ENCODE data around the gene DAGLB.
"Not testable (repeated sequence)": the region's sequence is repeated elsewhere in the genome, so short reads cannot be mapped to it uniquely, and the experiment has no call there.

Gene DAGLB, protein sequence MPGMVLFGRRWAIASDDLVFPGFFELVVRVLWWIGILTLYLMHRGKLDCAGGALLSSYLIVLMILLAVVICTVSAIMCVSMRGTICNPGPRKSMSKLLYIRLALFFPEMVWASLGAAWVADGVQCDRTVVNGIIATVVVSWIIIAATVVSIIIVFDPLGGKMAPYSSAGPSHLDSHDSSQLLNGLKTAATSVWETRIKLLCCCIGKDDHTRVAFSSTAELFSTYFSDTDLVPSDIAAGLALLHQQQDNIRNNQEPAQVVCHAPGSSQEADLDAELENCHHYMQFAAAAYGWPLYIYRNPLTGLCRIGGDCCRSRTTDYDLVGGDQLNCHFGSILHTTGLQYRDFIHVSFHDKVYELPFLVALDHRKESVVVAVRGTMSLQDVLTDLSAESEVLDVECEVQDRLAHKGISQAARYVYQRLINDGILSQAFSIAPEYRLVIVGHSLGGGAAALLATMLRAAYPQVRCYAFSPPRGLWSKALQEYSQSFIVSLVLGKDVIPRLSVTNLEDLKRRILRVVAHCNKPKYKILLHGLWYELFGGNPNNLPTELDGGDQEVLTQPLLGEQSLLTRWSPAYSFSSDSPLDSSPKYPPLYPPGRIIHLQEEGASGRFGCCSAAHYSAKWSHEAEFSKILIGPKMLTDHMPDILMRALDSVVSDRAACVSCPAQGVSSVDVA

DNA sequence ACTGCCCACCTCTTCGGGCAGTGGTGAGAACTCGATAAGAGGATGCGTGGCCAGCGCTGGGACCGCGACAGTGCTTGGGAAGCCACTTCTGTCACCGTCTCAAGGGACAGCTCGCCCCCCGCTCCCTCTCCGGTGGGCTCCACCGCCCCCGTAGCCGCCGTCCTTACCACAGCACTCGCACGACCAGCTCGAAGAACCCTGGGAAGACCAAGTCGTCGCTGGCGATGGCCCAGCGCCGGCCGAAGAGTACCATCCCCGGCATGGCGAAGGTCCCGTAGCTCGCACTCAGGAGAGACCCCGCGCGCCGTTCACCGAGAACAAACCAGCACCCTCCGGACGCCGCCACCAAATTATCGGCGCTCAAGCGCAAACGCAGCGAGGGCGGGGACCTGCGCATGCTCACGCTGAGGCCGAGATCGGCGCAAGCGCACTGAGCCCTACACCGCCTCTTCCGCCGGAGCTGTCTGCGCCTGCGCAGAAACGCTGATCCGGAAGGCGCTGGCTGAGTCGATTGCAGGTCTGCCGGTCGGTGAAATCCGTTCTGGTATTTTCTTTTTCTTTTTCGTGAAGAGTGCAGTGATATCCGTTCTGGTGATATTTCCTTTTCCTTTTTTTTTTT lies at the start of gene DAGLB:
Gene DAGLB (minus strand): TSS at position 374 of the 619 bp plus-strand sequence. CDS start 112 bp downstream, at position 262.
- DNase-seq: peak; percentile 98

DNA sequence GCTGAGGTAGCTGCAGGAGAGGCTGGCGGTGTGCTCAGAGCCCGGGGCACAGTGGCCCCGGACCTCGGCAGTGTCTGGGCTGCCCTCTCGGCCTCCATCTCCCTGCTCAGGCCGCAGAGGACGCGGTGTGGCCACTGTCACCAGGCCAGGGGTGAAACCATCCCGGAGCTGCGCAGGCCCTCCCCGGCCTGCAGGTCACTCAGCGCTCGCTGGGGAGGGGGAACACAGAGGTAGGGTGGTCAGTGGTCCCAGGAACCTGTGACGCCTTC lies 49.8 kb upstream of the DAGLB start:
- no peak for DNase-seq

DNA sequence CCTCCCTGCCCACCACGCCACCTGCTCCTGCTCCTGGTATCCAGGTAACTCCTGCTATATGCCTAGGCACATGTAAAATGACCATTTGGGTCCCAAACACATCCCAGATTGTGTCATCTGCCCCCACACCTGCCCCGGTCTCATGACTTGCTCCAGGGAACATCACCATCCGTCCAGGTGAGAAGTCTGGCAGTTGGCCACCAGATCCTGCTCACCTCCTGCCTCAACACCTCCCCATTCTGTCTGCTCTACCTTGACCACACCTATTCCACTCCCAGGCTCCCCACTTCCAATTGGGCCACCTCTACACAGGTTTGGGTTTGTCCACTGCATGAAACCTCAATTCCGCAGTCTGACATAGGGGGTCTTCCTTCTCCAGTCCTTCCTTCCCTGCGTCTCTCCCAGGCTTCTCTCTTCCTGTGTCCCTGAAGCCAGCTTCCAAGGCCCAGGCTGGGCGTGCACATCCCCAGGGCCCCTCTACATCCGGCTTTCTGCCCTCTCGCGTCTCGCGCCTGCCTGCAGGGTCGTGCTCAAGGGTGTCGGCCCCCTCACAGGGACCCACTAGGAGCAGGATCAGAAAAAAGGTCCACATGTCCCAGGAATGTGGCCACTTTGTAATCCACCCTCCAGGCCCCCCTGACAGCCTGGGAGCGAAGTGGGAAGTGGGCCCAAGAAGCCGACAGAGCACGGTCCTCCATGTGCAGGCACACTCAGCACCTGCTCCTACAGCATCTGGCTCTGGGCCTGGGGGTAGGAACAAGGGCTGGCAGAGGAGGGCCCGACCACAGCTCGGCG lies 49.3 kb upstream of the DAGLB start:
- DNase-seq: no peak

DNA sequence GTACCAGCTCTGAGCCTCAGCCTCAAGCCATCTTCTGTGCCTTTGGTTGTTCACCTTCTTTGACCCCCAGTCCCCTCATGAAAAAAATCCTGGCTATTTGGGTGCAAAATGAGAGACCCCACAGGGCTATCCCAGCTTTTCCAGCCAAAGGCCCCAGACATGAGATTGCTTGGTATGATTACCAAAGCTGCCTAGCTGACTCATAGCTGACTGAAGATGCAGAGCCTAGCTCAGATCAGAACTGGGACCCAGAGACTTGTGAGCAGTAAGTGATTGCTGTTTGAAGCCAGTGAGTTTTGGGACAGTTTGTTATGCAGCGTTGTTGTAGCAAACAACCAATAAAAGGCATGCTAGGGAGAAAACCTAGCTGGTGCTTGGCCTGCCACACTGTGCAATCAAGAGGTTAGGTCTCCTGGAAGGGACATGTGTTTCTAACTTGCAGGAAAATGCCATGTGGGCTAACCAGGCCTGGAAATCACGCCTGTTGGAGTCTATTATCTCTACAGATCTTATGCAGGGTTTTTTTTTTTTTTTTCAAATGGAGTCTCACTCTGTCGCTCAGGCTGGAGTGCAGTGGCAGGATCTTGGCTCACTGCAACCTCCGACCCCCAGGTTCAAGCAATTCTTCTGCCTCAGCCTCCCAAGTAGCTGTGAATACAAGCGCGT lies 48.0 kb upstream of the DAGLB start:
- DNase-seq: no peak

DNA sequence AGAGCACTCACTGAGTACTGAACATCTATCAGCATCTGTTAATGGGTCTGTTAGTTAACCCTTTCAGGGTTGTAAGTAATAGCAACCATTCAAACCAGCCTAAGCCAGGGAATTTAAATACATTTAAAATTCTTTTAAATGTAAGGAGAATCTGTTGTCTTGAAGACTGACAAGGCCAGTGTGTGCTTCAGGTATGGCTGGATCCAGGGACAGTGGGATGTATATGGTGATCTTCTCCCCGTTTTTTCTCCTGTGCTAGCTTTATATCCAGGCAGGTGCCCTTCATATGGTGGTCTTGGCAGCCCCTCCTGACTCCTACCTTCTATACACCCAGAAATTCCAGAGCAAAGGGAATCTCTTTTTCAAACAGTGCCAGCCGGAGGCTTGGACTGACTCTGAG lies 46.6 kb upstream of the DAGLB start:
- no peak for DNase-seq

DNA sequence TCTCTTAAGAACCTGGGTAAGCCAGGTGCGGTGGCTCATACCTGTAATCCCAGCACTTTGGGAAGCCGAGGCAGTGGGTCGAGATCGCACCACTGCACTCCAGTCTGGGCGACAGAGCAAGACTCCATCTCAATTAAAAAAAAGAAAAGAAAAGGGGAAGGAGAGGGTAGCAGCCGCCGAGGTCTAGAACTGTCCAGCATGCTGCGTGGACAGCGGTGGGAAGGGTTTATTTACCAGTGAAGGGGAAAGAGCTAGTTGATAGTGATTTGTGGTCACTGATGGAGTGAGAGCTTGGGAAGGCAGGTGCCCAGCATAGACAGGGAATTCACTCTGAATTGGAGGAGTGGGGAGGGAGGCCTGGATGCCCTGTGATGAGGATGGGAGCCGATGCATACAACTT lies 43.4 kb upstream of the DAGLB start:
- DNase-seq: no peak

DNA sequence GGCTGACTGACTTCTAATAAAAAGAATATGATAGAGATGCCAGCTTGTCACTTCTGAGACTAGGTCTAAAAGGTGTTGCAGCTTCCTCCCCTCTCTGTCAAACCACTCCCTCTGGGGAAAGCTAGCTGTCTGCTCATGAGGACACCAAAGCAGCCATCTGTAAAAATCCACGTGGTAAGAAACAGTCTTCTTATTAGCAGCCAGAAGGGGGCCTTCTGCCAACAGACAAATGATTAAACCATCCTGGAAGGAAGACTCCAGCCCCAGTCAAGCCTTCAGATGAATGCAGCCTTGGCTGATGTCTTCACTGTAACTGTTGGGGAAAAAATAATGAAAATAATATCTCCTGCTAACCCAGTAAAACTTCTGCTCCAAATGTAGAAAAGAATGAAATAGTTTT lies 41.9 kb upstream of the DAGLB start:
- peak; percentile 54 for DNase-seq

DNA sequence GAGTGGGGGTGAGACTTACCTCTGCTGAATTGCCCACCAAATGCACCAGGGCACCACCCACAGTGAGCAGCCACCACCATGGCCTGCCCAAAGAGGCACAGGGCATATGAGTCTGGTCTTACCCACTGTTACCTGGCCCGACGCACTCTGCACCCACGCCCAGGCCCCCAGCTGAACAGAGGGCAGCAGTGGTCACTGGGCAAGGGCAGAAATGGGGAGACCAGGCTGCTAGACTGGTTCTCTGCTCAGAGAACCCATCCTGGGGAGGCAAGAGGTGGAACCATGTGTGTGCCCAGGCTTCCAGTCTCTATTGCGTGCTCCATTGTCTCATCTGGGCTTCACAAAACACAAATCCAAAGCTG lies 39.4 kb upstream of the DAGLB start:
- DNase-seq: no peak

DNA sequence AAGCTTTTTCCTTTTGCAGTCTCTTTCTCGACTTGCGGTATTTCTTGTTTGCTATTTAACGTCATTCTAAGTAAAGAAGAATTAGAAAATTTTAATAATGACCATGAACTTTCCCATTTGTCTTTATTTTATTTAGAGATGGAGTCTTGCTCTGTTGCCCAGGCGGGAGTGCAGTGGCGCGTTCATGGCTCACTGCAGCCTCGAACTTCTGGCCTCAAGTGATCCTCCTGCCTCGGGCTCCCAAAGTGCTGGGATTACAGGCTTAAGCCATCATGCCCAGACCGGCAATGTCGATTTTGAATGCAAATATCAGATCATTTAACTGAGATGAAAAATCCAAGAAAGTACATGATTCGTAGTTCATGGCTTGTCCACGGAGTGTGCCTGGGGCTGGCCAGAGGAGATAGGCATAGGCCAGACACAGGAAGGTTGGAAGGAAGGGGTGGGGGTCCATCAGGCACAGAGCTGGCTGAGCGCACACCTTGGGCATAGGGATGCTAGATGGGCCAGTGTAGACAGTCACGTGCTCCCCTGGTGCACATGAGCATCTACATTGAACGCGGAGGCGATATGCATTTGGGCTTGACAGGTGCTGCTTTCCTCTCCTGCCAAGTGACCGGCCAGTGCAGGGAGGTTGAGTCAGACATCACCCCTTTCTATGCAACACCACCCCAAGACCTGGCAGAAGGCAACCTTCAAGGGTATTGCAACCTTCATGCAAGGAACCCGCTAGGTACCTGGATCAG lies 38.9 kb upstream of the DAGLB start:
- no peak for DNase-seq

DNA sequence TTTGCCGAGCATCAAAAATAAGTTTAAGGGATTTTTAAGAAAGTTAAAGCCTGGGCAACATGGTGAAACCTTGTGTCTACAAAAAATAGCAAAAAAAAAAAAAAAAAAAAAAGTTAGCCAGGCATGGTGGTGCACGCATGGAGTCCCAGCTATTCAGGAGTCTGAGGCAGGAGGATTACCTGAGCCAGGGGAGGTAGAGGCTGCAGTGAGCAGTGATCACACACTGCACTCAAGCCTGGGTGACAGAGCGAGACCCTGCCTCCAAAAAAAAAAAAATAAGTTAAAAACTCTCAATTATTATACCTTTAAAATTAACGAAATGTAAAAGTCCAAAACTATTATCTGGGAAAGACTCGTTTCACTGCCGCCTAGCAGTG lies 35.0 kb upstream of the DAGLB start:
- DNase-seq: no peak

DNA sequence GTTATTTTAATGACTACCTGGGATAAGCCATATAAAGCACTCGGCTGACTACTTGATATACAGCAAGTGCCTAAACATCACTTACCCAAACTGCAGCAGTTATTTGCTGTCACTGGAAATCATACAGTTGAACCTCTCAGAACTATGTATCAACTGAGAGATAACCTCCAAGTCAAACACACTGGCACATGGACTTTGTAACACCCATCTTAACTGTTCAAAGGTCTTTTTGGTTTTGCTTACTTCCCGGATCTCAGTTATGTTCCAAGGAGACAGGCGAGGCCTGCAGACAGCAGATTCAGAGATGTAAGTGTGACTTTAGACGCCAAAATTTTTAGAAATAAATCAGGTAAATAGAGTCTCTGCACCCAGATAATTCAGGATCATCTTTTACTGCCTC lies 34.6 kb upstream of the DAGLB start:
- DNase-seq: no peak

DNA sequence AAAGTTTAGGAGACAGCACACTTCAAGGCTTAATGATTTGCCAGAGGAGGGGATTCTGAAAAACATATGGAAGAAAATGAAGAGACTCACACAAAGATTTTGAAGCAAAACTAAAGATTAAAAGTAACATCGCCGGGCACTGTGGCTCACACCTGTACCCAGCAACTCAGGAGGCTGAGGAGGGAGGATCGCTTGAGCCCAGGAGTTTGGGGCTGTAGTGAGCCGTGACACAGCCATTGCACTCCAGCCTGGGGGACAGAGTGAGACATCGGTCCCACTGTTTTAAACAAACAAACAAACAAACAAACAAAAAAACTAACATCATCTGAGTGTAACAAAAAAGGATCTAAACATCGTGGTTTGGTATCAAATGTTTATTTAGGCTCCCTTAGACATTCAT lies 33.7 kb upstream of the DAGLB start:
- no peak for DNase-seq

DNA sequence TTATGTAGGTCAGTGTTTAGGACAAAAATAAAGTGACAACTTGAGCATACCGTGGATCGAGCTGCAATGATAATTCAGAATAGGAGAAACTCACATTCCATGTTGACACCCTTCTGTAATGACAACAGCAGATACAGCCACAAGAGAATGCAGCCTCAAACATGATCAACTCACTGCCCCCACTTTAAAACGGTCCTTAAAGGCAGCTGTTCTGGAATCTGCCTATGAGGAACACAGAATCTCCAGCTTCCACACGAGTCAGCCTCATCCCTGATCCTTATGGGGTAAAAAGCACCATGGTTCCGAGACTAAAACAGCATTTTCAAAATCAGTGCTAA lies 32.5 kb upstream of the DAGLB start:
- DNase-seq: no peak

DNA sequence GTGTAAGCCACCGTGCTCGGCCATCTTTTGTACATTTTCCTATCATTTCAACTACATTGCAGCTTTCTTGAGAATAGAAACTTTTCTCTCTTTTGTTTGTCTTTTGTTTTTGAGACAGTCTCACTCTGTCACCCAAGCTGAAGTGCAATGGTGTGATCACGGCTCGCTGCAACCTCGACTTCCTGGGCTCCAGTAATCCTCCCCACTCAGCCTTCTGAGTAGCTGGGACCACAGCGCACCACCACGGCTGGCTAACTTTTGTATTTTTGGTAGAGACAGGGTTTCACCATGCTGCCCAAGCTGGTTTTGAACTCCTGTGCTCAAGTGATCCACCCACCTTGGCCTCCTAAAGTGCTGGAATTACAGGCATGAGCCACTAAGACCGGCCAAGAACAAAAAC lies 31.3 kb upstream of the DAGLB start:
- no peak for DNase-seq

DNA sequence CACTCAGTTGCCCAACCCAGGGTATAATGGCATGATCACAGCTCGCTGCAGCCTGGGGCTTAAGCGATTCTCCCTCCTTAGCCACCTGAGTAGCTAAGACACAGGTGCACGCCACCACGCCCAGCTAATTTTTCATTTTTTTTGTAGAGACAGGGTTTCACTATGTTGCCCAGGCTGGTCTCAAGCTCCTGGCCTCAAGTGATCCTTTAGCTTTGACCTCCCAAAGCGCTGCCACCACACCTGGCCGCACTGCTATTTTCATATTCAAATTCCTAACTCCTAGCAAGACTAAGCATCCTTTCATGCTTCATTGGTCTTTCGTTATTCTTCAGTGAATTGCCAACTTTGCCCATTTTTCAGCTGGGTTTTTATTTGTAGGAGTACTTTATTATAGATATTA lies 30.4 kb upstream of the DAGLB start:
- DNase-seq: no peak

DNA sequence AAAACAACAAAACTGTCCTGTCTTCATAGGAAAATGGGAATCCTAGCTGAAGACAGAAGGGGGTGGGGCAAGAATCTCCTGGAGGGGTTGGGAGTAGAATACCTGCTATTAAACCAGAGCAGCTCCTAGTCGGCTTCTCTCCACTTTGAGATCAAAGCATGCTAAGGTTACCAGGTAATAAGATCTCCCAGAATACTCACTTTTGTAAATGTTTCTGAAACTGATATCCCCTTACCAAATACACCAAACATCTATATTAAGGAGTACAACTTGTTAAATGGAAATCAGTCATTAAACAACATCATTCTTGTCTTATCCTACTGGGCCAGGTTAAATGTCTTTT lies 29.5 kb upstream of the DAGLB start:
- DNase-seq: no peak

DNA sequence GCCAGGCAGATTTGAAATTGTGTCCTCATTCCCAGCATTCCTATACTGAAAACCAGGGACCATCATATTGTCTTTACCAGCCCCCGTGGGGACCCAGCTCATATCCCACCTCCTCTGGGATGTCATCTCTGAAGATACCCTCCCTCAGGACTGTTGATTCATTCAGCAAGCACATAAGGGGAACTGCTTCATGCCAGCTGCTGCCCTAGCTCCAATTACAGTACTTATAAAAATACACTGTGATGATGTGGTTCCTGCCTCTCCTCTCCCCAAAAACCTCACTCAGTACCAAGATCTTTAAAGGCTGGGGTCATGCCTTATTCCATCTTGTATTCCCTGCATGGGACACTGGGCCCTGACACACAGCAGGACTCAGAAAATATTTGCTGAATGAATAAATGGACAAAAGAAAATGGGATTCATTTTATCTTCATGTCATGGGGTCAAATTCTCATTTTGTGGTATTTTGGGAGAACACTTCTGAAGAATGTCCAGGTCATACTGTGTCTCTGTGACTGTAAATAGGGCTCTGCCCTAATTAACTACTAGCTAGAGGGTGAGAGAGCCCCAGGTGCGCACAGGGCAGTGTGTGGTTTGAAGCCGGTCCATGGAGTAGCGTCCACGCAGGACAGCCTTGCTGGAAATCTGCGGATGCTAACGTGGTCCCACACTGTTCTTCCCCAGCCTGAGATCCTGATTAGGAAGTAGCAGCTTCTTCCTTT lies 29.0 kb upstream of the DAGLB start:
- DNase-seq: no peak

DNA sequence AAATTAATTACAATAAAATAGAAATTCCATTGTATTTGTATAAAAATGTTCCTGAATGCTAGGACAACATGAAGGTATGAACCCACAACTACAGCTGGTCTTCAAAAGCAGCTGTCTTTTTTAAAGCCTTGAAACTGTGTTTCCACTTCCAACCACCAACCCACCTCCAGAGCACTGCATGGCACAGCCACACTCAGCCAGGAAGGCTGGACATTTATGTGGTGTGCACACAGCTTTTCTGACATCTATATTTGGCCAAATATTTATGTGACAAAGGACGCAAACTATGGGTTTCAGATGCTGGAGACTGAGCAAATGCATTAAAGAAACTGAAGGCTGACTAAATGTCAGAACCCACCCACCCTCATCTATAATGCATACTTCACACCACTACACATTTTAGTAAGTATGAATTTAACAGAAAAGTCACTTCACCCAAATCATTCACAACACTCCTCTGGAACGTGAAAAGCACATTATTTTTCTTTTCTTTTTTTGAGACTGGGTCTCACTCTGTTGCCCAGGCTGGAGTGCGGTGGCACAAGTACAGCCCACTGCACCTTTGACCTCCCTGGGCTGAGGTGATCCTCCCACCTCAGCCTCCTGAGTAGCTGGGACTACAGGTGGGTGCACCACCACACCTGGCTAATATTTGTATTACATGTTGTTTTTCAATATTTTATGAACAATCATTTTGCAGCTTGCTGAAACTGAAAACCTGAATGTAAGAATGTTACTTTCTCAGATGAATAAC lies 27.9 kb upstream of the DAGLB start:
- DNase-seq: no peak

DNA sequence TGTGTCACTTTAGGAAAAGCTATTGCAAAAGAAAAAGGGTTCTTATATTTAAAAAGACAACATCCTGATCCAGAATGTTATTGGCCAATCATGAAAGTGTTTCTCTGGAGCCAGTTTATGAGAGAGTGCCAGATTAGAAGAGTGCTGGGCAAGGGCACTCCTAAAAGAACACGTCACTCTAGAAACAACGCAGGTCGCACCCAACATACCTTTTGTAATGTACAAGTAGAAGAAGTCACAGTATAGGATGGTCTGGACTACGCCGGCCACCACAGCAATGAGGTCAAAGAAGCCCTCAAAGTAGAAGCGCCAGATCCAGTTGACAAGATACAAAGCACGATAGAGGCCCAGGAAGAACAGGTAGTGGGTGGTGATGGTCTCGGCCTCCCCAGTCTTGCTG lies 18.1 kb upstream of the DAGLB start:
- no peak for DNase-seq

DNA sequence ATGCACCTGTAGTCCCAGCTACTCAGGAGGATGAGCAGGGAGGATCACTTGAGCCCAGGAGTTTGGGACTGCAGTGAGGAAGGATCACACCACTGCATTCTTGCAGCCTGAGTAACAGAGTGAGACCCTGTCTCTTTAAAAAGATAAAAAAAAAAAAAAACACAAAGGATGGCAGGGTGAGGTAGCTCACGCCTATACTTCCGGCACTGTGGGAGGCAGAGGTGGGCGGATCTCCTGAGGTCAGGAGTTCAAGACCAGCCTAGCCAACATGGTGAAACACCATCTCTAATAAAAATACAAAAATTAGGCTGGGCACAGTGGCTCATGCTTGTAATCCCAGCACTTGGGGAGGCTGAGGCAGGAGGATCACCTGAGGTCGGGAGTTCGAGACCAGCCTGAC lies 15.9 kb upstream of the DAGLB start:
- not testable (repeated sequence) for DNase-seq

DNA sequence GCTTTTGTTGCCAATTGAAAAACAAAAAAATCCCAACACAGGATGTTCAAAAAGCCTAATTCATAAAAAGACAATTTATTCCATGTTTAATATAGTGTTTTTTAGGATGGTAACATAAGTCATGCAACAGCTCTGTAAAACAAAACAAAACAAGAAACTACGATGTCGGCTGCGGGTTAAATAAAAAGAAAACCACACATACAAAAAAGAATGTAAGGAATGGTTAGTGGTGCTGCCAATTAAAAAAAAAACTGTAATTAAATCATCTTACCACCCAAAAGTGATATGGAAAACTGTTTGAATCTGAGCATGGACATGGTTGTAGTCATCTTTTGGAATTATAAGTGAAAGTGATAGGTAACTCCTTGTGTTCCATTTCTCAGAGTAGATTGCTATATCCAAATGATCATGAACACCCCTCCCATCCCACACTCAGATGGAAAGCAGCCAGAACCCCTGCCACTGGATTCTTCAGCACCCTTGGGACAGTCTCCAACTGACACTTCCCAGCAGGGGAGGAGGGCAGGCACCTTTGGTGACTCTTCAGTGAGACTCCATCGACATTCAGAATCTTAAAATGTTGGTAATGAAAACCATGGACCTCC lies 14.3 kb upstream of the DAGLB start:
- no peak for DNase-seq

Measured in hematopoietic multipotent progenitor cell treated with erythropoietin and hydrocortisone succinate and interleukin-3 and kit ligand, for 6 days (in vitro differentiated cells).